WI38 (cell line): ENCODE results near the gene TEC.

Source experiments
- H3K4me3 ChIP-seq: 2 replicates; pipeline ENCODE4 v1.5.1; 2011; ENCODE audit warnings: low read depth, mild to moderate bottlenecking, control low read depth, low read length
- TF ChIP-seq, protein P1 (sequence below): IDR thresholded peaks from 2 replicates; pipeline ENCODE4 v1.5.1; 2012; ENCODE audit warnings: low read depth, mild to moderate bottlenecking, control low read depth, low read length

The TEC gene

DNA sequence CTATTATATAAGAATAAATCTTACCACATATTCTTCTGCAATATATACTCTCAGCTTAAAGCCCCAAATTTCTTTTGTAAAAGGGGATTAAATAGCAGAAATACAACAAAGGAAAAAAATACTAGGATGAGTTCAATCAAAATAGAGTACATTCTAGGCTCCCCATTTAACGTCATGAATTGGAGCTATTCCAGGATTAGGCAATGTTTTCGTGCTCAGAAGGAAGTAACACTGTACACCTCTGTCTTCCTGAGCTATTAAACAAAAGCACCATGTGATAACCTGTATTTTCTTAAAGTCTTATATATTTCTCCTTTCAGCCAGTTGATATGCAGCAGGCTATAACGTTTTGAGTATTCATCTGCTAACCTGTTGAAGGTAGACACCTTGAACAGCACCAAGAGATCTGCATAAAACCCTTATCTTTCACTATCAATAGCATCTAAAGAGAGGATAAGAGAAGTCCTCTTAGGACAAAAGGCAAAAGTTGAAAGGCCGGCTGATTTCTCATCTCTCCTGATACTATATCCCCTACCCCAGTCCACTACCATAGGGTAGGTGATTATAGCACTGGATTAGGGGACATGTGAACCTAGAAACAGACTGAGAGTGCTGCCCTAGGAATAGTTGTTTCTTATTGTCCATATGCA is 31.5 kb downstream of the TEC start:
- H3K4me3 ChIP-seq: no peak overlapping the region
- TF ChIP-seq, protein P1, sequence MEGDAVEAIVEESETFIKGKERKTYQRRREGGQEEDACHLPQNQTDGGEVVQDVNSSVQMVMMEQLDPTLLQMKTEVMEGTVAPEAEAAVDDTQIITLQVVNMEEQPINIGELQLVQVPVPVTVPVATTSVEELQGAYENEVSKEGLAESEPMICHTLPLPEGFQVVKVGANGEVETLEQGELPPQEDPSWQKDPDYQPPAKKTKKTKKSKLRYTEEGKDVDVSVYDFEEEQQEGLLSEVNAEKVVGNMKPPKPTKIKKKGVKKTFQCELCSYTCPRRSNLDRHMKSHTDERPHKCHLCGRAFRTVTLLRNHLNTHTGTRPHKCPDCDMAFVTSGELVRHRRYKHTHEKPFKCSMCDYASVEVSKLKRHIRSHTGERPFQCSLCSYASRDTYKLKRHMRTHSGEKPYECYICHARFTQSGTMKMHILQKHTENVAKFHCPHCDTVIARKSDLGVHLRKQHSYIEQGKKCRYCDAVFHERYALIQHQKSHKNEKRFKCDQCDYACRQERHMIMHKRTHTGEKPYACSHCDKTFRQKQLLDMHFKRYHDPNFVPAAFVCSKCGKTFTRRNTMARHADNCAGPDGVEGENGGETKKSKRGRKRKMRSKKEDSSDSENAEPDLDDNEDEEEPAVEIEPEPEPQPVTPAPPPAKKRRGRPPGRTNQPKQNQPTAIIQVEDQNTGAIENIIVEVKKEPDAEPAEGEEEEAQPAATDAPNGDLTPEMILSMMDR: no peak

DNA sequence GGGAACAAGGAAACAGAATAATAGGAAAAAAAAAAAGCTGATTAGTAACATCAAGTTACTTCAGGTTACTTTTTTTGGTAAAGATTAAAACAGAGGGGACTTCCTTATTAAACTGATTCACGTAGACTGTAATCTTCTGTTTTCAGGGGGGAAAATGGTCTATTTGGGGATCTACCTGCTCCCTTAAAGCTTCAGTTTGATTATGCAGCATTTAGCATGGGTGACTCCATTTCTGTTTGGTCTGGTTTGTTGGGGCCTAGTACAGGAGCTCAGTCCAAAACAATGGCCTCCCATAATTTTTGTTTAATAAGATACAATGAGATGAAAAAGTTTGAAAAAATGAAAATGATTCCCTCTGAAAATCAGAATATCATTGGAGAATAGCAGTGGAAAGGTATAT is 34.6 kb downstream of the TEC start:
- TF ChIP-seq, protein P1: no peak
- H3K4me3 ChIP-seq: no peak overlapping the region

DNA sequence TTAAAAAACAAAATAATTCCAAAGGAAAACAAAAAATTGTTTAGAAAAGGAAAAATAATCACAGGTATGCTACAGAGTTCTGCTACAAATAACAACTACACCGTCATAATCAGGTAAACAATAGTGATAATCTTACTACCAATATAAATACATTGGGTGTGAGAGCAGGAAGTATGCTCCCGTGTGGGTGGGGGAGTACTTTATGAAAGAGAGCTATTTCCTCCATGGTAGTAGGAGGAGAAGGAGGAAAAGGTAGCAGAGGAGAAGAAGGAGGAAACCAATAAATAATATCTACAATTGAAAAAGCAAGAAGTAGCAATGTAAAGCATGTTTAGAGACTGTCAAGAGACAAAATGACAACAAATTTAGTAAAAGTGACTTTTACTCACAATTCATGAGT is 35.1 kb downstream of the TEC start:
- no peak overlapping the region for H3K4me3 ChIP-seq
- TF ChIP-seq, protein P1: no peak

DNA sequence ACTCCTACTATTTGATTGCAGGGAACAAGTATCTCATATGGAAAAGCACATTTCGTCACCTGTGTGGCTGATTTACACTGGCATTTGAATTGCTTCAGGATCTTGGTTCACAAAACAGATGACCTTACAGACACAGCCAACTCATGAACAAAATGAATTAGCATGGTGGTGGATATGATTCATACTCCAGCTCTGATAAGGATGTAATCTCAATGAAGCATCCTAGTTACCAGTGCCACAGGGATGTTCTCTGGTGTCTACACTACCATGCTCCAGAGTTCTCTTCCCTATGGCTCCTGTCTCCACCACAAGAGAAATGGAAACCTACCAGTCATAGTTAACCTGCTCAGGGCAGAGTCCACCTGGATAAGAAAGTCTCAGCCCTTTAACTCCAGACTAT is 40.7 kb downstream of the TEC start:
- TF ChIP-seq, protein P1: no peak

DNA sequence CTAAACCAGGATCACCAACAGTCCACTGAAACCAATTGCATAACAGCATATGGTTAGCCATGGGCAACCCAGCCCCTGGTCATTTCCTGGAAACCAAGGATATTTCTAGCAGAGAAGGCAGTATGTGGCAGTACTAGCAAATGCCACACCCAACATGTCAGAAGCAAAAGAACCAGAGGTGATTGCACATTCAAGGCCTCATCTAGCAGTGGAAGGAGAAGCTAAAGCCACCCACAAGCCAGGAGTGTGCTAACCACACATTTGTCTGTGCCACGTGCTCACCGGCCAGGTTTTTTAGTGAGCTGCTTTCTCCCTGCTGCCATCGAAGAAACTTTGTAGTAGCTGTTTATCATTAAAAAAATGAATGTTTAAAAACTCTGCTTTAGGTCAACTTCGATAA is 42.0 kb downstream of the TEC start:
- TF ChIP-seq, protein P1: no peak
- H3K4me3 ChIP-seq: no peak overlapping the region

More for the DNA sequence above, 40.7 kb downstream of the TEC start:
- no peak overlapping the region for H3K4me3 ChIP-seq

GRCh38 chr4:48226199-48226598 is 43.4 kb downstream of the TEC start:
- TF ChIP-seq, protein P1: no peak

DNA sequence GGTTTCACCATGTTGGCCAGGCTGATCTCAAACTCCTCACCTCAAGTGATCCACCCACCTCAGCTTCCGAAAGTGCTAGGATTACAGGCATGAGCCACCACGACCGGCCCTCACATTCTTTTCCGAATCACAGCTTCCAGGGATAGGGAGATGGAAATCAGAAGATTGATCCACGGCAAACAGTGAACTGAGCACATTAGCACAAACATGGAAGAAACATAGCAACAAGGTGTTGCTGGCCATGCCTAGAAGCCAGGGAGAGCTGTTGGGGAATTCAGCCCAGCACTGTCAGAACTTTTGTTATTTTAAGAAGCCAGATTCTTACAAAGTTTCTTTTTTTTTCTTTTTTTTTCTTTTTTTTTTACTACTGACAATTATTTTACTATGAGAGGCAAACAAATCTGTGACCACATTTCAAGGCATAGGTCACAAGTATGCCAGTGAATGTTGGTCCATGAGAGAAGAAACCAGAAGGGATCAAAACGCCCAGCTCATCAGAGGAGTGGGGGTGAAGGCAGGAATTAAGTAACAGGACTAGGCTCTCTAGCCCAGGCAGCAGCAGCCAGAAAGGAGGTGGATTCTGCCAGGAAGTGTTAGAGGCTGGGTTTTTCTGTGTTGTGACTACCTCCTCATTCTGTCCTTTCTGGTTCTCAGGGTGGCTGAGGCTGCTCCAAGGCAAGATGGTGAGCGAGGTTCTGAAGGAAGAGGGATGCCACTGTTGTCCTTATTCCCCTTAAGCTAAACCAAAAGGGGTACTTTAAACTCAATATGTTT is 44.1 kb downstream of the TEC start:
- no peak overlapping the region for H3K4me3 ChIP-seq
- TF ChIP-seq, protein P1: no peak

More at GRCh38 chr4:48226199-48226598, 43.4 kb downstream of the TEC start:
- no peak overlapping the region for H3K4me3 ChIP-seq
